Stimulated activated CD4-positive, alpha-beta T cell treated with anti-CD3 and anti-CD28 coated beads, TNF-alpha, amount 100 ng/mL, for 24 hours (primary cell): ENCODE measurements around the gene ENOPH1.

Experiments used
- DNase-seq, 3 experiments: peaks; one replicate each; pipeline ENCODE4 v3.0.0-alpha.2; 2020; ENCODE audit warnings: low read depth in 3 of 3

ENOPH1 gene

DNA sequence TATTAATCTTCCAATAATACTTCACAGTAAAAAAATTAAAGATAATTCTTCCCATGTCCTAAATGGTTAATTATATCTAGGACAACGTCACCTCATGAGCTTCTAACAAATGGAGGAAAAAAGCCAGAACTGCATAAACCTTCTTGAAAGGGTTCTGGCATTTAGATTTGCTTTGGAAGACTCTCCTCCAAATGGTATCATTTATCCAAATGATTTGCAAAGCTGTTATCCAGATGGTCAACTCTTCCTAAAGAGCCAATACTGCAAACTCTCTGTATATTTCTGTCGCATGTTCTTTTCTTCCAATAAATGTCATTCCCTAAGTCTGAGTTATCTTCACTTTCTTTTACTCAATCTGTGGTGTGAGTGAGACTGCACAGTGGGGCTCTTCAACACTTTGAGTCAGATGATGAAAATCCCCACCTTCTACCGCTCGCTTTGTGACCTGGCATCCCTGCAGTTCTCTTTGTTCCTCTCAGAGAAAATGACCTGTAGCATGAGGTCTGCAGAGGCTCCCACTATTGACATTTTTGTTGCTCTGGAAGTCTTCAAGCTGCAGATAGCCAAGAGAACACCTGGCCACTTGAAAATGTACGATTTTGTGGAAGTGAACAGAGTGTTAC lies 78.5 kb downstream of the ENOPH1 start:
- no peak for DNase-seq

GRCh38 chr4:82510216-82510615 lies 79.8 kb downstream of the ENOPH1 start:
- DNase-seq: no peak
